Endothelial cell of umbilical vein (primary cell): Measurements from ENCODE around the gene BAG2.

Experiments
- CTCF ChIP-seq, 2 donors: IDR thresholded peaks; 1 replicate in 1 of 2; 2 replicates in 1 of 2; pipeline ENCODE4 v1.5.1; 2011; ENCODE audit warnings: low read length in 2 of 2, mild to moderate bottlenecking in 2 of 2, moderate library complexity in 2 of 2, control low read depth in 1 of 2, inconsistent platforms in 1 of 2, low read depth in 1 of 2; ENCODE audit not compliant: insufficient read depth in 1 of 2; ENCODE audit errors: extremely low read depth in 1 of 2
- EZH2 ChIP-seq: IDR thresholded peaks from 2 replicates; pipeline ENCODE4 v1.6.1; 2012; ENCODE audit warnings: borderline replicate concordance, low read depth, mild to moderate bottlenecking, moderate library complexity, low read length, inconsistent platforms; ENCODE audit not compliant: severe bottlenecking
- FOS ChIP-seq: IDR thresholded peaks from 2 replicates; pipeline ENCODE4 v1.6.1; 2011; ENCODE audit warnings: mild to moderate bottlenecking, low read length, moderate library complexity, borderline replicate concordance; ENCODE audit not compliant: insufficient read depth
- GATA2 ChIP-seq: IDR thresholded peaks from 2 replicates; pipeline ENCODE4 v1.7.0; 2011; ENCODE audit warnings: low read depth, mild to moderate bottlenecking, moderate library complexity, mixed read lengths, low read length; ENCODE audit not compliant: insufficient read length, insufficient read depth
- JUN ChIP-seq: IDR thresholded peaks from 2 replicates; pipeline ENCODE4 v1.6.1; 2011; ENCODE audit warnings: borderline replicate concordance, low read depth; ENCODE audit not compliant: insufficient read length, insufficient read depth
- MAX ChIP-seq: IDR thresholded peaks from 2 replicates; pipeline ENCODE4 v1.6.1; 2011; ENCODE audit not compliant: insufficient read depth, insufficient read length
- POLR2A ChIP-seq: IDR thresholded peaks from 2 replicates; pipeline ENCODE4 v1.6.1; 2012; ENCODE audit warnings: low read depth, mild to moderate bottlenecking, control low read depth, low read length
- POLR2AphosphoS5 ChIP-seq: IDR thresholded peaks from 2 replicates; pipeline ENCODE4 v1.6.1; 2012; ENCODE audit warnings: low read depth, mild to moderate bottlenecking, control low read depth, low read length, moderate library complexity; ENCODE audit not compliant: insufficient read depth

- TF ChIP-seq POLR2A (no peak), POLR2AphosphoS5 (no peak), CTCF (IDR thresholded peaks at IDR 0.05; ENCODE audit: extremely low read depth in 1 of 2, insufficient read depth in 1 of 2, low read depth in 1 of 2, low read length in 2 of 2) (no peak), EZH2 (no peak), JUN (no peak), GATA2 (no peak), MAX (no peak), FOS (no peak)
Measured at GRCh38 chr6:57134954-57135353, 37.2 kb upstream of the BAG2 start.
